ENCODE results near the gene SLC34A1.

- TF ChIP-seq CTCF (IDR thresholded peaks at IDR 0.05; ENCODE audit: borderline replicate concordance, extremely low read depth, low read length, poor library complexity, severe bottlenecking): no peak
- TF ChIP-seq EZH2 (IDR thresholded peaks at IDR 0.05; ENCODE audit: borderline replicate concordance, low read depth, low read length, severe bottlenecking): no peak
Measured at GRCh38 chr5:177425801-177426565, 41.7 kb downstream of the SLC34A1 start.

All from DND-41 (cell line).